Jurkat, Clone E6-1 (cell line): ENCODE measurements around the gene INTS11.

Source experiments
- DNase-seq: peaks from one replicate; pipeline ENCODE4 v3.0.0-alpha.2; 2011; ENCODE audit warnings: low read depth, low spot score
- H3K4me3 ChIP-seq: 2 replicates; pipeline ENCODE4 v1.5.1; 2011; ENCODE audit warnings: mild to moderate bottlenecking, low read length, control low read depth, moderate library complexity

The INTS11 gene

GRCh38 chr1:1293263-1294249 lies 30.9 kb downstream of the INTS11 start:
- DNase-seq, result no peak
- no peak overlapping the region for H3K4me3 ChIP-seq

DNA sequence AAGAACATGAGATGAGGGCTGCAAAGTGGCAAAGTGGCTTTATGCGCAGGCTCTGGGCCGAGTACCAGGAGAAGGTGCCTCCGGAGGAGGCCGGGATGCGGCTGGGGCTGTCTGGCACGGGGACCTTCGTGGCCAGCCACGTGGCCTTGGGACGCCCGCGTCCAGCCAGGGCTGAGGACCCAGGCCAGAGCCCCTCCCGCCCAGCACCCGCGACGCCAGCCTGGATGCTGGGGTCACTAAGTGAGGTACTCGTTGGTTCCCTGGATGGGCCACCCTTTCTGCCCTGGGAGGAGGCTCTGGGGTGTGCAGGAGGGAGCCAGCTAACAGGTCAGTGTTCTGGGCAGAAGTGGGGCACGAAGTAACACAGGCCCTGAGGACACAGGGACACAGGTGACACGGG lies 31.6 kb downstream of the INTS11 start:
- no peak overlapping the region for H3K4me3 ChIP-seq
- no peak for DNase-seq

GRCh38 chr1:1292442-1292779 lies 32.0 kb downstream of the INTS11 start:
- no peak for DNase-seq
- no peak overlapping the region for H3K4me3 ChIP-seq

- no peak overlapping the region for H3K4me3 ChIP-seq
- peak; percentile 45 for DNase-seq
Measured at GRCh38 chr1:1291548-1292441, 32.7 kb downstream of the INTS11 start.

DNA sequence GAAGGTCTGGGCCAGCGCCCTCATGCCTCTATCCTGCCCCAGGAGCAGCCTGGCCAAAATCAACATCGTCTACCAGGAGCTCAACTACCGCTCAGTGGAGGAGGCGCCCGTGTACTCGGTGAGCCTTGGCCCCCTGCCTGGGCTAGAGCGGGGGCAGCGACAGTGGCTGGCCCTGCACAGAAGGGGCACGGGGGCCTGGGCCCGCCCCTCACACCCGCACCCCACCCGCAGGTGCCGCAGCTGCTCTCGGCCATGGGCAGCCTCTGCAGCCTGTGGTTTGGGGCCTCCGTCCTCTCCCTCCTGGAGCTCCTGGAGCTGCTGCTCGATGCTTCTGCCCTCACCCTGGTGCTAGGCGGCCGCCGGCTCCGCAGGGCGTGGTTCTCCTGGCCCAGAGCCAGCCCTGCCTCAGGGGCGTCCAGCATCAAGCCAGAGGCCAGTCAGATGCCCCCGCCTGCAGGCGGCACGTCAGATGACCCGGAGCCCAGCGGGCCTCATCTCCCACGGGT lies 33.4 kb downstream of the INTS11 start:
- no peak overlapping the region for H3K4me3 ChIP-seq

DNA sequence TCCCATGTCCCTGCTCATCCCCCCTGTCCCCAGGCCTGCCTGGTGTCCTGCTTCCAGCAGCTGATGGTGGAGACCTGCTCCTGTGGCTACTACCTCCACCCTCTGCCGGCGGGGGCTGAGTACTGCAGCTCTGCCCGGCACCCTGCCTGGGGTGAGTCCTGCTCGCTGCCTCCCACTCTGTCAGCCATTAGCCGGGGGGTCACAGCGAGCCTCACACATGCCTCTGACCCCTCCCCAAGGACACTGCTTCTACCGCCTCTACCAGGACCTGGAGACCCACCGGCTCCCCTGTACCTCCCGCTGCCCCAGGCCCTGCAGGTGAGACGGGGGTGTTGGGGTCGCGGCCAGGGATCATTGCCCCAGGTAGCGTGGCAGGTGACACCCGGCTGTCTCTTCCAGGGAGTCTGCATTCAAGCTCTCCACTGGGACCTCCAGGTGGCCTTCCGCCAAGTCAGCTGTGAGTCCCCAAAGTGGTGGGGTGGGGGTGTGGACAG lies 34.2 kb downstream of the INTS11 start:
- no peak overlapping the region for H3K4me3 ChIP-seq
- DNase-seq, result no peak

More for the DNA sequence above, 33.4 kb downstream of the INTS11 start:
- no peak for DNase-seq

- no peak for DNase-seq
- no peak overlapping the region for H3K4me3 ChIP-seq
Measured at GRCh38 chr1:1287288-1288110, 37.0 kb downstream of the INTS11 start.

- no peak for DNase-seq
- no peak overlapping the region for H3K4me3 ChIP-seq
Measured at GRCh38 chr1:1286313-1287261, 37.9 kb downstream of the INTS11 start.

DNA sequence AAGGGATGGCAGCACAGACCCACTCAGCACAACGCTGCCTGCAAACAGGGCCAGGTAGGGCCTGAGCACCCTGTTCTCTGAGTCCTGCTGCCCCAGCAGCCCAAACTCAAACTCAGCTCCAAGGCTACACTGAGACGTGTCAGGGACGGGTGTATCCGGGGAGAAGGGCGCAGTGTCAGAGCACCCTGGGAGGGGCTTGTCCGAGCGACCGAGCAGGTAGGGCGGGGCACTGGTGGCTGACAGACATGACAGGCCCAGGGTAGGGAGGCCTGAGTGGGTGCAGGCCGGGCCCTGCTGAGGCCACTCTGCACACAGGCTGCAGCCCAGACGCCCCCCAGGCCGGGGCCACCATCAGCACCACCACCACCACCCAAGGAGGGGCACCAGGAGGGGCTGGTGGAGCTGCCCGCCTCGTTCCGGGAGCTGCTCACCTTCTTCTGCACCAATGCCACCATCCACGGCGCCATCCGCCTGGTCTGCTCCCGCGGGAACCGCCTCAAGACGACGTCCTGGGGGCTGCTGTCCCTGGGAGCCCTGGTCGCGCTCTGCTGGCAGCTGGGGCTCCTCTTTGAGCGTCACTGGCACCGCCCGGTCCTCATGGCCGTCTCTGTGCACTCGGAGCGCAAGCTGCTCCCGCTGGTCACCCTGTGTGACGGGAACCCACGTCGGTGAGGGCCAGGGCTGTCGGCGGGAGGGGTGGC lies 38.7 kb downstream of the INTS11 start:
- no peak overlapping the region for H3K4me3 ChIP-seq
- no peak for DNase-seq

DNA sequence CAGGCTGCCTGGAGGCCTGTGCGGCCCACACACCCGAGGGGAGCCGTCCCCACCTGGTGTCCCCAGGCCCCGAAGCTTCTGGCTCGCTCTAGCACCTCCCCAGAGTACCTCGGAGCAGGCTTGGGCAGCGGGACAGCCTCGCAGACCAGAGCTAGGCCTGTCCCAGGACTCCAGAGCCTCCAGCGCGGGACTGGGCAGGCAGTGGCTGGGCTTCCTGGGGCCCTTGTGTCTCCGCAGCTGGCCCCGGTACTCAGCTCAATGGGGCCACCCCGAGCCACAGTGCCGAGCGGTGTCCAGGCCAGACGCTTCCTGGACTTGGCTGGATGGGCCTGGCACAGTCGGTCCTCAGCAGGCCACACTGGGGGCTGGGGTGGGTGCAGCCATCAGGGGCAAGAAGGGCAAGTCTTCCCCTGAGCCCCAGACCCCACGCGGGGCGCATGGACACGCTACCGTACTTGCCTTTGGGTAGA lies 39.3 kb downstream of the INTS11 start:
- H3K4me3 ChIP-seq, result no peak overlapping the region
- DNase-seq, result no peak

DNA sequence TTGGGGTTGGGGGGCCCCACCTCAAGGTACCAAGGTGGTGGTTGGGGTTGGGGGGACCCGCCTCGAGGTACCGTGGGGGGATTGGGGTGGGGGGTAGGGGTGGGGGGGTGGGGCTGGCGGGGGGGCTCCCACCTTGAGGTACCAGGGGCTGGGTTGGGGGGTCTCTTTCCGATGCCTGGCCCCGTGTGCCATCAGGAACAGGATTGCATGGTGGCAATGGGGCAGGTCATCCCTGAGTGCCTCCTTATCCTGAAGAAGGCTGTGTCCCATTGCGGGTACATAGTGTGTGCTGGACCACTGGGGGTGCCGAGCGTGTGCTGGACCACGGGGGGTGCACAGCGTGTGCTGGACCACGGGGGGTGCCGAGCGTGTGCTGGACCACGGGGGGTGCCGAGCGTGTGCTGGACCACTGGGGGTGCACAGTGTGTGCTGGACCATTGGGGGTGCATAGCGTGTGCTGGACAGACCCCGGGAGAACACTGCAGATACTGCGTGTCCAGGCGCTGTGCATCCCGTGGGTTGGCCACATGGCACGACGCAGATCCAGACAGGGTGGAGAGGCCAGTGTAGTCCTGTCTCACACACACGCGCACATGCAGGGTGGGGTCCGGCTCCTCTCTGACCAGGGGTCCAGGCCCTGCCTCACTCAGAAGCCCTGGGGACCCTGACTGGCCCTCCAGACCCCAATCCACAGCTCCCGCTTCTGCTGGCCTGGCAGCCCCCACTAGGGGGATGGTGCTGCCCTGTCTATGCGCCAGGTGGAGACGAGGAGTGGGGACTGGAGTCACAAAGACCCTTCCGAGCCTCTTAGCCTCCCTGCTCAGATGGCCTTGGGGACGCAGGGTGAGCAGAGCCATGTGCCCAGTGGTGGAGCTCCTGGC lies 40.0 kb downstream of the INTS11 start:
- DNase-seq, result no peak
- H3K4me3 ChIP-seq, result no peak overlapping the region

GRCh38 chr1:1283821-1284220 lies 40.6 kb downstream of the INTS11 start:
- no peak for DNase-seq
- no peak overlapping the region for H3K4me3 ChIP-seq

GRCh38 chr1:1282998-1283397 lies 41.5 kb downstream of the INTS11 start:
- no peak for DNase-seq
- H3K4me3 ChIP-seq, result no peak overlapping the region

DNA sequence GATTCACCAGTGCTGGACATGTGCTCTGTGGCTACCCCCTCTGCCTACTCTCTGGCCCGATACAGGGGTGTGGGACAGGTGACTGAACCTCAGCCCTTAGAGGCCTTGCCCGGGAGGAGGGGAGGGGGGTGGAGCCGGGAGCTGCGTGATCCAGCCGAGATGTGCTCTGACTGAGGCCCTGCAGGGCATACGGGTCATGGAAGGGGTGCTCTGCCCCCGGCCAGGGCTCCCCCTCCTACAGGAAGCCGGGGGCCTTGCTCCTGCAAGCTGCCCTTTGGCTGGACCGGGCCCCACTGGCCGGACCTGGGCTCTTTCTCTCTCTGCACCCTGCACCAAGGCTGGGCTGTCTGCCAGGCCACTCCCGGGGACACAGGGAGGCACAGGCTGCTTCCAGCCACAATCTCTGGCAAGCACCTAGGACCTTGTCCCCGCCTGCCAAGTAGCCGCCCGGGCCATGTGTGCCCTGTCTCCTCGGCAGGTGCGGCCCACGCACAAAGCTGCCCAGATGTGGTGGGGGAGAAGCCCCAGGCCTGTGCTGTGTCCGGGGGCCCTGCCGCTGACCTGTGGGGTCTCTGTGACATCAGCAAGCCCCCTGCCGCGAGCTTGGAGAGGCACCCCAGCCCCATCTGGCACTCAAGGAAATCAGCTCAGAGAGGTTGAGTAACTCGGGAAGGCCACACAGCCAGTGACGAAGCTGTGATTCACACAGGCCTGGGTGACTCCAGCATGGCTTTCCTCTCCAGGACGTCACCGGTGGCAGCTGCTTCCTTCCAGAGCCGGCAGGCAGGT lies 42.7 kb downstream of the INTS11 start:
- no peak overlapping the region for H3K4me3 ChIP-seq
- no peak for DNase-seq

DNA sequence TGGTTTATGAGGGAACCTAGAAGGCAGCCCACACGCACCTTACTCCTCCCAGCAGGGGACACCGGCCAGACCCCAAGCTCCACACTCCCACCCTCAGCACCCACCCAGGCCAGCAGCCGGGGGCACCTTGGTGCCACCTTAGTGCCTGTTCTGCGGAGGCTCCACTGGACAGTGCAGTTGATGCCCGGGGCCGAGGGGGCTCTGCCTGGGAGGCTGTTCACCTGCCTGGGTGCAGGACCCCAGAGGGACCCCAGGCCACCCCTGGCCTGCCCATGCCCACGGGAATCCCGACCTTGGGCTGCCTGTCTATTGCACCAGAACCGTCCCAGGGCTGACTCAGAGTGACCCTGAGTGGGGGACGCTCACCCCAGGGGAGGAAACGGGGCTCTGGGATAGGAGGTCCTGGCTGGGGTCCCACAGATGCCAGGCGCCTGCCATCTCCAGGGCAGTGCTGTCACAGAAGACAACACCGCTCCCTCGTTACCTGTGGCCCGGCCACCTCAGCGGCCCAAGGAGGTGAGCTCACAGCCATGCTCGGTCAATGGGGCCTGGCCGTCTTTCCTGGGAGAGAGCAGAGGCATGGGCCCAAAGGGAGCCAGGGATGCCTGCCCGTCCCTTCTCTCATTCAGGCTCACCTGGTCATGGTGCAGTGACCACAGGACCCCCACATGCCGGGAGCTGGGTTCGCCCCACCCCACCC lies 43.5 kb downstream of the INTS11 start:
- no peak overlapping the region for H3K4me3 ChIP-seq
- DNase-seq, result no peak
